Measurements from ENCODE around the gene LTBP1.

Gene LTBP1

GRCh38 chr2:33221046-33221784 lies 274.5 kb downstream of the LTBP1 start:
- DNase-seq (ENCODE audit: low spot score) (no peak), ATAC-seq (ENCODE audit: low read depth) (no peak)
- Histone ChIP-seq H3K4me1 (ENCODE audit: insufficient read depth, poor library complexity, severe bottlenecking) (peaks cover 26% of the 10 kb centered on the region), H3K36me3 (ENCODE audit: low read depth) (no peaks in the 10 kb centered on the region), H3K9me3 (ENCODE audit: severe bottlenecking) (no peaks in the 10 kb centered on the region), H3K4me3 (ENCODE audit: severe bottlenecking) (no peak overlapping the region), H3K27me3 (ENCODE audit: insufficient read depth, poor library complexity, severe bottlenecking) (no peaks in the 10 kb centered on the region), H3K27ac (ENCODE audit: poor library complexity, severe bottlenecking) (no peak overlapping the region)
- TF ChIP-seq, protein P1, sequence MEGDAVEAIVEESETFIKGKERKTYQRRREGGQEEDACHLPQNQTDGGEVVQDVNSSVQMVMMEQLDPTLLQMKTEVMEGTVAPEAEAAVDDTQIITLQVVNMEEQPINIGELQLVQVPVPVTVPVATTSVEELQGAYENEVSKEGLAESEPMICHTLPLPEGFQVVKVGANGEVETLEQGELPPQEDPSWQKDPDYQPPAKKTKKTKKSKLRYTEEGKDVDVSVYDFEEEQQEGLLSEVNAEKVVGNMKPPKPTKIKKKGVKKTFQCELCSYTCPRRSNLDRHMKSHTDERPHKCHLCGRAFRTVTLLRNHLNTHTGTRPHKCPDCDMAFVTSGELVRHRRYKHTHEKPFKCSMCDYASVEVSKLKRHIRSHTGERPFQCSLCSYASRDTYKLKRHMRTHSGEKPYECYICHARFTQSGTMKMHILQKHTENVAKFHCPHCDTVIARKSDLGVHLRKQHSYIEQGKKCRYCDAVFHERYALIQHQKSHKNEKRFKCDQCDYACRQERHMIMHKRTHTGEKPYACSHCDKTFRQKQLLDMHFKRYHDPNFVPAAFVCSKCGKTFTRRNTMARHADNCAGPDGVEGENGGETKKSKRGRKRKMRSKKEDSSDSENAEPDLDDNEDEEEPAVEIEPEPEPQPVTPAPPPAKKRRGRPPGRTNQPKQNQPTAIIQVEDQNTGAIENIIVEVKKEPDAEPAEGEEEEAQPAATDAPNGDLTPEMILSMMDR (IDR thresholded peaks at IDR 0.05; ENCODE audit: poor library complexity, severe bottlenecking) = no peak

DNA sequence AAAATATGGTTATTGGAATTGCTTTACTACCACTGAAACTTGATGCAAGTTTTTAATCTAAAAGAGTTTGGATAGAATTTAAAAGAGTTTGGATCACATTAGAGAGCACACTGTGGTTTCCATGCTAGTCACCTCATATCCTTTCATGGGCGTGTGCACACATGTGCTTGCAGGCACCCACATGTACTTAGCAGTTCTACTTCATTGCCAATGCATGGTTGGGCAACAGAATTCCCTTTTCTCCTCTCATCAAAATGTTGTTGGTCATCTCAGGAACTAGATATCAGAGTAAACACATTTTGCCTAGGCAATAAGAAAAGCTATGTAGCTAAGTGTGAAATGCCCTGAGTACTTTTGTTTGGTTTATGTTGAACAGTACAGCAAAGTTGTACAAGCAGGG lies 275.6 kb downstream of the LTBP1 start:
- Histone ChIP-seq H3K4me3 (ENCODE audit: severe bottlenecking) (no peak overlapping the region), H3K27ac (ENCODE audit: poor library complexity, severe bottlenecking) (peak overlapping the region; percentile 18), H3K9me3 (ENCODE audit: severe bottlenecking) (no peaks in the 10 kb centered on the region), H3K27me3 (ENCODE audit: insufficient read depth, poor library complexity, severe bottlenecking) (no peaks in the 10 kb centered on the region), H3K36me3 (ENCODE audit: low read depth) (no peaks in the 10 kb centered on the region), H3K4me1 (ENCODE audit: insufficient read depth, poor library complexity, severe bottlenecking) (peaks cover 23% of the 10 kb centered on the region)
- TF ChIP-seq, protein P1 (IDR thresholded peaks at IDR 0.05; ENCODE audit: poor library complexity, severe bottlenecking) = no peak
- DNase-seq (ENCODE audit: low spot score) (peak; percentile 60), ATAC-seq (ENCODE audit: low read depth) (peak; percentile 75)

GRCh38 chr2:33223856-33224255 lies 277.1 kb downstream of the LTBP1 start:
- Histone ChIP-seq H3K9me3 (ENCODE audit: severe bottlenecking) (no peaks in the 10 kb centered on the region), H3K27ac (ENCODE audit: poor library complexity, severe bottlenecking) (no peak overlapping the region), H3K36me3 (ENCODE audit: low read depth) (no peaks in the 10 kb centered on the region), H3K27me3 (ENCODE audit: insufficient read depth, poor library complexity, severe bottlenecking) (no peaks in the 10 kb centered on the region), H3K4me1 (ENCODE audit: insufficient read depth, poor library complexity, severe bottlenecking) (peaks cover 23% of the 10 kb centered on the region), H3K4me3 (ENCODE audit: severe bottlenecking) (no peak overlapping the region)
- no peak for ATAC-seq (ENCODE audit: low read depth)
- TF ChIP-seq, protein P1 (IDR thresholded peaks at IDR 0.05; ENCODE audit: poor library complexity, severe bottlenecking) = no peak
- no peak for DNase-seq (ENCODE audit: low spot score)

DNA sequence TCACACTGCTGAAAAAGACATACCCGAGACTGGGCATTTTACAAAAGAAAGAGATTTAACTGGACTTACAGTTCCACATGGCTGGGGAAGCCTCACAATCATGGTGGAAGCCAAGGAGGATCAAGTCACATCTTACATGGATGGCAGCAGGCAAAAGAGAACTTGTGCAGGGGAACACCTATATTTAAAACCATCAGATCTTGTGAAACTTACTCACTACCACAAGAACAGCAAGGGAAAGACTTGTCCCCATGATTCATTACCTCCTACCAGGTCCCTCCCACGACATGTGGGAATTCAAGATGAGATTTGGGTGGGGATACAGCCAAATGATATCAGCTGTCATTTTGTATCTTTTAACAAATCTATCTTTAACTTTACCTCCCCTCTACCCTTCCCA lies 278.6 kb downstream of the LTBP1 start:
- Histone ChIP-seq H3K36me3 (ENCODE audit: low read depth) (no peaks in the 10 kb centered on the region), H3K27me3 (ENCODE audit: insufficient read depth, poor library complexity, severe bottlenecking) (no peaks in the 10 kb centered on the region), H3K4me1 (ENCODE audit: insufficient read depth, poor library complexity, severe bottlenecking) (peaks cover 20% of the 10 kb centered on the region), H3K27ac (ENCODE audit: poor library complexity, severe bottlenecking) (no peak overlapping the region), H3K9me3 (ENCODE audit: severe bottlenecking) (no peaks in the 10 kb centered on the region), H3K4me3 (ENCODE audit: severe bottlenecking) (no peak overlapping the region)
- TF ChIP-seq, protein P1 (IDR thresholded peaks at IDR 0.05; ENCODE audit: poor library complexity, severe bottlenecking) = no peak
- ATAC-seq (ENCODE audit: low read depth) (no peak), DNase-seq (ENCODE audit: low spot score) (no peak)

- Histone ChIP-seq H3K36me3 (ENCODE audit: low read depth) (no peaks in the 10 kb centered on the region), H3K4me1 (ENCODE audit: insufficient read depth, poor library complexity, severe bottlenecking) (peaks cover 24% of the 10 kb centered on the region), H3K9me3 (ENCODE audit: severe bottlenecking) (no peaks in the 10 kb centered on the region), H3K27ac (ENCODE audit: poor library complexity, severe bottlenecking) (no peak overlapping the region), H3K4me3 (ENCODE audit: severe bottlenecking) (no peak overlapping the region), H3K27me3 (ENCODE audit: insufficient read depth, poor library complexity, severe bottlenecking) (no peaks in the 10 kb centered on the region)
- DNase-seq (ENCODE audit: low spot score) (no peak), ATAC-seq (ENCODE audit: low read depth) (no peak)
- TF ChIP-seq, protein P1 (IDR thresholded peaks at IDR 0.05; ENCODE audit: poor library complexity, severe bottlenecking) = no peak
Measured at GRCh38 chr2:33226546-33226945, 279.8 kb downstream of the LTBP1 start.

Data from RWPE2 (cell line).